GM21447 (cell line): ENCODE results near the gene UBE2J1.
A peak's percentile ranks its signal among the peaks of the same experiment; 100 is the strongest.

ENCODE experiments used
- ATAC-seq: cut with Tn5 transposase; IDR thresholded peaks from one replicate; pipeline ENCODE4 v1.9.1; 2021; ENCODE audit not compliant: unreplicated experiment

The UBE2J1 gene

GRCh38 chr6:89291256-89291819, 61.2 kb downstream of the UBE2J1 start:
- ATAC-seq: no peak

DNA sequence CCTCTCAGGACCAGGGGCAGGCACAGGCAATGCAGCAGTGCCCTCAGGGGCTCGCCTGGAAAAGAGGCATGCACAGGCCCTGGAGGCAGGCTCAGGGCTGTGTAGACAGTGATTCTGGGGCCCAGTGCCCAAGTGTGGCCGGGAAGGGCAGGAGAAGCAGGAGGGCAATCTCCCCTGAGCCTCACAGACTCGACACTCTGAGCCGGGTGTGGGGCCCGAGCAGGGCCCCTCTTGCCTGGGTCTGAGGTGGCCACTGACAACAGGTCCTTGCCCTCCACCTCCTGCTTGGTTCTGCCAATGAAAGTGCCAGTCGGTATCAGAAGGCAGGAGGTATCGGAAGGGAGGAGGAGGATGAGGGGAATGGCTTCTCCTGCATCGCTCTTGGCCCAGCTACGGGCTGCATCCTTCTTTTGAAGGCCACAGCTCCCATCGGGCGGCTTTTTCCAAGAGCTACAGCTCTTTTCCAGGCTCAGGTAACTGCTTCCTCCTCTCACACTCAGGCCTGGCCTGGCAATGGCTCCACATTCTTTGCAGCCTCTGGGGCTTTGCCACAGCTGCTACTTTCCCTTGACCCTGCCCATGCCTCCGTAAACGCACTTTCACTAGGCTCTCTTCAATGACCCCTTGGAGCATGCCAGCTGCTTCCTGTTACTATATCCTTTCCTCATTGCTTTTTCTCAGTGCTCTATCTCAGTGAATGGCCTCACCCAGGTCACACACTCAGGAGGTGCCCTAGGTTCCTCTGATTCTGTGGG, 61.9 kb downstream of the UBE2J1 start:
- no peak for ATAC-seq

GRCh38 chr6:89289710-89290109, 62.8 kb downstream of the UBE2J1 start:
- ATAC-seq: no peak

DNA sequence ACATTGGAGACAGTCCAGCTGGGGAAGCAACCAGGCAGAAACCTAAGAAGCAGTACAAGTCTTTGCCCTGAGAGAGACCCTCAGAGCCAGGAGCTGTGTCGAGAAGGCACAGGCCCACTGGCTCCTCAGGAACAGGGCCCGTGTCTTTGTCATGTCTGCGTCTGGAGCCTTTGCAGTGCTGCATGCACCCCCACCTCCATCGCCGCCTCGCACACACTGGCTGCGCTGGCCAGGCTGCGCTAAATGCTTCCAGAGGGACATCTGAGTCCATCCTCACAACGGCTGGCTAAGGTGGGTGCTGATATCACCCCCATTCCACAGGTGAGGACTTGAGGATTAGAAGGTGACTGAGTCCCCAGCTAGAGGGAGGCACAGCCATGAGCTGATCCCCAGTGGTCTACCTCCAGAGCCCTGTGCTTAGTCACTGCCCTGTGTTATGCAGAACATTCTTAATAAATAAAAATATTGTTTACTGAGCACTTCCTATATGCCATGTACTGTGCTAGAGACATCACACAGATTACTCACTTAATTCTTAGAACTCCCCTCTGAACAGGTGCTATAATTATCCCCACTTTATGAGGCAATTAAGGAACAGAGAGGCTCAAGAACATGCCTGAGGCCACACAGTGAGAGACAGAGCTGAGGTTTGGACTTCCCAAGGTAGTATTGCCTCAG, 65.0 kb downstream of the UBE2J1 start:
- no peak for ATAC-seq

GRCh38 chr6:89286516-89286915, 66.0 kb downstream of the UBE2J1 start:
- no peak for ATAC-seq

DNA sequence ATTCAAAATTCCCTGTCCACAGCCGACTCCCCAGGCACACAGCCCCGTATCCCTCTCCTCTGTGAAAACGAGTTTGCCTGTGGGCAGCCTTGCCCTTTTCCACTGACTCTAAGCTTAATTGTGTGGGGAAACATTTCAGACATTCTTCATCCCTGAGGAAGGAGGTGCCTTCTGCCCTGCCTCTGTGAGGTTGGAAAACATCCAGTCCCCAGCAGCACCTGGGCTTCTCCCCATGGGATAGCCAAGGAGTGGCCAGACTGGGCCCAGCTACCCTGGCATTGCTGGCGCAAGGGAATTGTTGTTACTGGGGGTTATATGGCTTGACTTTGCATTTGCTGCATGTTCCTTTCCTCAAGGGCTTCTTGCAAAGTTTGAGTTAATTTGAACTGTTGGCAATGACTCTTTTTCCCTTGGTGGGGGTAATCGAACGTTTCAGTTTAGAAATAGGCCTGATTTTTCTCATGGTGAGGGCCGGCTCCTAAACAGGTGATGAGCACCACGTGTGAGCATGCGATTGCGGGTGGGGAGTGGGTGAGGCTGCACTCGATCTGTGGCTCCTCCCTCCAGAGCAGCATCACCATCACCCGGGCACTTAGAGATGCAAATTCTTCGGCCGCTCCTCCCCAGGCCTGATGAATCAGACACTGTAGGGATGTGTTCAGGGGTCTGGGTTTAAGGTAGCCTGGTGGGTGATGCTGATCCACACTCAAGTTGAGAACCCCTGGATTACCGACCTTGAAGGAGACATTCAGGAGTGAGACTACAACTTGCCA, 67.4 kb downstream of the UBE2J1 start:
- no peak for ATAC-seq

DNA sequence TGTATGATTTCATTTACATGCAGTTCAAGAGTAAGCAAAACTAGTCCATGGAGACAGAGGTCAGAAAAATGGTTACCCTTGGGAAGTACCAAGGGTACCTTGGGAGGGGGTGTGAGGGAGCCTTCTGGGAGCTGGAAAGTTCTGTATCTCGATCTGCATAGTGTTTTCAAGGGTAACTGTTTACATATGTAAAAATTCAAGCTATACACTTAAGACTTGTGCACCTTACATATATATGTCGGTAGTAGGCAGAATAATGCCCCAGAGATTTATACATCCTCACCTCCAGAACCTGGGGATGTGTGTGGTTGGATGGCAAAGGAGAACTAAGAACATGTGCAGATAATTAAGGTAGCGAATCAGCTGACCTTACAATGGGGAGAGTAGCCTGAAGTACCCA, 68.4 kb downstream of the UBE2J1 start:
- no peak for ATAC-seq

- ATAC-seq: no peak
These were observed 69.8 kb downstream of the UBE2J1 start for GRCh38 chr6:89282749-89283148.

- ATAC-seq: peak; percentile 97
These were observed 70.7 kb downstream of the UBE2J1 start for GRCh38 chr6:89281779-89282246.

DNA sequence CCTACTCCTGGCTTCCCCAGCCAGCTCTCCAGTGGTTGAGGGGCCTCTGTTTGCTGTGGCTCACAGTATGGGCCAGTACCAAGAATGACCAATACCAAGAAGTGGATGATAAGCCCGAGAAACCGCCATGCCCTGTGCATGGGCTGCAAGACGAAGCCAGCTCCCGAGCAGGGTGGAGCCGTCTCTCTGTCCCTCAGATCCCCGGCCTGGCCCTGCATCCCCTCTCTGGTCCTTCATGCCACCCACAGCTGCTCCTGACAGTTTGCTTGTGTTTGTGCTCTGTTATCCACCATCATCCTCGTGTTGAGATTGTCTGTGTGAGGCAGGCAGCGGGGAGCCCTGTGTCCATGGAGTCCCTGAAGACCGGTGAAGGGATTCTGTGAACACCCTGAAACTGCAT, 73.6 kb downstream of the UBE2J1 start:
- ATAC-seq: no peak
